Measurements from ENCODE around the gene LPCAT4.

LPCAT4 gene

DNA sequence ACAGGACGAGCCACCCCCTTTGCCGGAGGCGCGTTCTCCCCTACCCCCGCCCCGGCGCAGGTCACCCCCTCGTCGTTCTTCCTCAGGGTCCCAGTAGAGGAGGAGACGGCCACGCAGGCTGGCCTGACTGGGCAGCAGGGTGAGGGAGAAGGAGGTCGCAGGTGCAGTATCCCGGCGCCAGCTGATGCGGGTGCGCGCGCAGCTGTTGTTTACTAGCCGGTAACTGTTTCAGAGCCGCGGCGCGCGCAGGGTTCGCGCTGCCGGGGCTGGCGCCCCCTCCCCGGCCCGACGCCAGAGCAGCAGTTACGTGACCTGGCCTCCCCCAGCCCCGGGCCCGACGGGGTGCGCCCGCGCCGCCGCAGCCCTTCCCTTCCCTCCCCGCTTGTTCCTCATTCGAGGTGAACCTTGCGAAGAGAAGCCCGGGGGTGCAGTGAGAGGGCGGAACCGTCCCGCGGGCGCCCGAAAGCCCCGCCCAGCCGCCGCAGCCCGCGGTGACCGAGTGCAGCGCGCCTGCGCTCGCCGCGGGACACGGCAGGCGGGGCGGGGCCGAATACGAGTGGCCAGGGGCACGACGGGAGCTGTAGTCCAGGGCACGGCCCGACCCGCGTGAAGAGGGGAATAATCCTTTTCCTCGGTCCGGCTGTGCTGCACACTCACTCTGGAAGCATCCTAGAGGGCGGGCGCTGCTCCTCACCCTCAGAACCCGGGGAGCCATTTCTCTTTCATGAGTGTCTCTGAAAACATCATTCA lies 29.3 kb downstream of the LPCAT4 start, which contains the start of gene SLC12A6:
TSS of gene SLC12A6 (minus strand) at position 225 of the 750 bp plus-strand sequence. CDS start 1,101 bp downstream, outside the sequence.
- peak; percentile 96 for DNase-seq
- TF ChIP-seq, protein P1, sequence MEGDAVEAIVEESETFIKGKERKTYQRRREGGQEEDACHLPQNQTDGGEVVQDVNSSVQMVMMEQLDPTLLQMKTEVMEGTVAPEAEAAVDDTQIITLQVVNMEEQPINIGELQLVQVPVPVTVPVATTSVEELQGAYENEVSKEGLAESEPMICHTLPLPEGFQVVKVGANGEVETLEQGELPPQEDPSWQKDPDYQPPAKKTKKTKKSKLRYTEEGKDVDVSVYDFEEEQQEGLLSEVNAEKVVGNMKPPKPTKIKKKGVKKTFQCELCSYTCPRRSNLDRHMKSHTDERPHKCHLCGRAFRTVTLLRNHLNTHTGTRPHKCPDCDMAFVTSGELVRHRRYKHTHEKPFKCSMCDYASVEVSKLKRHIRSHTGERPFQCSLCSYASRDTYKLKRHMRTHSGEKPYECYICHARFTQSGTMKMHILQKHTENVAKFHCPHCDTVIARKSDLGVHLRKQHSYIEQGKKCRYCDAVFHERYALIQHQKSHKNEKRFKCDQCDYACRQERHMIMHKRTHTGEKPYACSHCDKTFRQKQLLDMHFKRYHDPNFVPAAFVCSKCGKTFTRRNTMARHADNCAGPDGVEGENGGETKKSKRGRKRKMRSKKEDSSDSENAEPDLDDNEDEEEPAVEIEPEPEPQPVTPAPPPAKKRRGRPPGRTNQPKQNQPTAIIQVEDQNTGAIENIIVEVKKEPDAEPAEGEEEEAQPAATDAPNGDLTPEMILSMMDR (IDR thresholded peaks at IDR 0.05; ENCODE audit: low read depth, low read length), result no peak
- H3K36me3 ChIP-seq, result peaks cover 11% of the 10 kb centered on the region
- H3K4me1 ChIP-seq, result no peaks in the 10 kb centered on the region
- no peaks in the 10 kb centered on the region for H3K27me3 ChIP-seq
- H3K4me3 ChIP-seq (ENCODE audit: low read depth, low read length), result peak within 1 kb of the TSS; percentile 83
- H3K9me3 ChIP-seq, result no peaks in the 10 kb centered on the region

DNA sequence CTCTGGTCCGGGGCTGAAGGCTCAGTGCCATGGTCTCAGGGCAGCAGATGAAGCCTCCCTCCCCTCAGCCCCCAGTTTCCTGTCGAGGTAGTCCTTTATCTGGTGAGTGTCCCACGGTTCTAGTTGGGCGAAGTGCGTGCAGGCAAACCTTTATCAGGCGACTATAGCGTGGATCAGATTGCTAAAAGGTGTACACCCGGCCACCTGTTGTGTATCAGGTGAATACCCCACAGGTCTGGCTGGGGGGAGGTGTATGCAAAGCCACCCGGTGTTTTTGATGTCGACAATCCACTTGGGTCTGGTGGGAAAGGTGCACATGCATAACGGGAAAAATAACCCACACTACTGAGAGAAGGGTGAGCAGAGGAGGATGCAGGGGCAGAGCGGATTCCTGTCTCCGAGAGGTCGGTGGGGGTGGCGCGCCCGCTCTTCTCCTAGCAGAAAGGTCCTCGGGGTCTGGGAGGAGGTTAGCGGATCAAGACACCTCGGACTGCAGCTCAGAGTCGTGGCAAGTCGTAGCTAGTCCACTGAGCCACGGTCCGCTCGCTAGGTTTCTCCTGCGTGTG lies 29.9 kb downstream of the LPCAT4 start:
- Histone ChIP-seq H3K36me3 (peaks cover 11% of the 10 kb centered on the region), H3K4me1 (no peaks in the 10 kb centered on the region), H3K4me3 (ENCODE audit: low read depth, low read length) (peak overlapping the region; percentile 83), H3K9me3 (no peaks in the 10 kb centered on the region), H3K27me3 (no peaks in the 10 kb centered on the region)
- no peak for DNase-seq
- TF ChIP-seq, protein P1 (IDR thresholded peaks at IDR 0.05; ENCODE audit: low read depth, low read length), result no peak

DNA sequence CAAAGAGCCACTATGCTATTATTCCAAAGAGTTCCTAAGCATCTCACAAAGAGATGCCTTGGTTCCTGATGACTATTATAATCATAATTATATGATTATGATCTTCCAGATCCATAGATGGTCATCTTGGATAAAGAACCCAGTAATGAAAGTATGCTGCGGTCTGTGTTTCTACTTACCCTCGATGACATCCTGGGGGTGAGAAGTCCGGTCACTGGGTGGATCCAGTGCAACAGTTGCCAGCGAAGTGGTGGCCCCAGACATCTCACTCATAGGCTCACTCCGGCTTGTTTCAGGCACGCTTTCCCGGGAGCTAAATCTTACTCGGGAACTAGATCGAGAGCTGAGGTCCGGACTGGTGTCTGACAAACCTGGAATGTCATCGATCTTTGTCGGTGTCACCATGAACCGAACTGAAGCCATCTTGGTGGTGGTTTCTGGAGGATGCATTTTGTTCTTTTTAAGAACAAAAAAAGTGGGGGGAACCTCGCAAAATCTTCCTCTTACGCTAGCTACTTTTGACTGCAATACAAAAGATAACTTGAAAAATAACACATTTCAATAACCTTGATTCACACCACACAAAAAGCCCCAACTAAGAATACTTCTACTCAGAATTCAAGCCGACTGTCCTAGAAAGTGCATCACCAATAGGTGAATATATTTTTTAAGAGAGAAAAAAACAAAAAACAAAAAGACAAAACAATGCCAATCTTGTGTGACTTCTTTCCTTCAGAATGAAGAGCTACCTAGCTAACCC lies 30.6 kb downstream of the LPCAT4 start:
- DNase-seq, result no peak
- H3K4me1 ChIP-seq, result no peaks in the 10 kb centered on the region
- H3K4me3 ChIP-seq (ENCODE audit: low read depth, low read length), result peak overlapping the region; percentile 83
- no peaks in the 10 kb centered on the region for H3K9me3 ChIP-seq
- H3K36me3 ChIP-seq, result peaks cover 5% of the 10 kb centered on the region
- TF ChIP-seq, protein P1 (IDR thresholded peaks at IDR 0.05; ENCODE audit: low read depth, low read length), result no peak
- H3K27me3 ChIP-seq, result no peaks in the 10 kb centered on the region

DNA sequence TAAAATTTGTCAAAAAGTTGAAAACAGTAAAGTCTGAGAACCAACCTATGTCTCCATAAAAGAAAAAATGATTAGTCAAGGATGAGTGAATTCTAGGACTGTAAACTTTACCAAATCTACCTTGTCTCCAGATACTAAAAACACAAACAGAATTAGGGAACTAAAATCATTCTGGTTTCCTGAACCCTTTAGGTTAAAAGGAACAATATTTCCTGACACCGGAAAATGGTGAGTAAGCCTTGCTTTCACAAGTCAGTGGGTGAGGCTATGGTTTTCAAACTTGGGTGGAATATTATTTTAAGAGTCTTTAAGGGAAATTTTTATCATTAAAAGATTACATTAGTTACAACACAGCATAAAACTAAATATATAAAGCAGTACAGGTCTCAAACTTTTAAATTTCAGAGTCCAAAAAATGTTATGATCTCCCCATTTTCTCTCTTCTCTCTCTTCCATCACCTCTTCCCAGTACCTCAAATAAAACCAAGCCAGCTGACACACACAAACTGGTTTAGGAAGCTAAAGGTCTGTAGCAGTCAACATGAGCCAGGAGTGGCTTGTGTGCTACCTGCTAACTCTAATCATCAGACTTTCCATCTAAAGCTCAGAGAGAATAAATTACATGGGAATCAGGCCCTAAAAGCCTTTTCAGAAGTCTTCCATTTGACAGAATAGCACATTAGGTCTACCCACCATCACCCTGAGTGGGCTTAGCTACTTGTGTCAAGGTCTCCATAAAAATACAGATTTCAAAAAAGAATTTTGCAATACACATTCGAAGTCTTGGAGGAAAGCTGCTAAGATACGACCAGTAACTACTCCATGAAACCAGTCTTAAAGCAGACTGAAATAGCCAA lies 31.6 kb downstream of the LPCAT4 start:
- TF ChIP-seq, protein P1 (IDR thresholded peaks at IDR 0.05; ENCODE audit: low read depth, low read length), result no peak
- no peak for DNase-seq
- no peak overlapping the region for H3K4me3 ChIP-seq (ENCODE audit: low read depth, low read length)

DNA sequence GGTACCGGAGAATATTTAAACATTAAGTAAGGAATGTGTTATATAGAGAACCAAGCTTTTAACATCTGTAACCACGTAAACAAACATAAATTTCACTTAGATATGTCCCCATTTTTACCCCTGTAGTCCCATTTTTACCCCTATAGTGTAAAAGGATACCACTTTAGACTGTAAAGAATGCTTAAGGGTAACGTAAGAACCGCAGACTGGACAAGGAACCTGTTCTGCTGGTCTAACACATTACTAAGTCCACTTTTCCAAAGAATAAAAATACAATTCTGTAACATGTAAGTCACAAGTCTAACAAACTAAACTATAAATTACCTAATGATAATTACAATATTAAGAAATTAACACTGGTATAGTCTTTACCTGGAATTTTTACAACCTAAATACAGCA lies 32.3 kb downstream of the LPCAT4 start:
- Histone ChIP-seq H3K4me3 (ENCODE audit: low read depth, low read length) (no peak overlapping the region), H3K9me3 (no peaks in the 10 kb centered on the region), H3K4me1 (no peaks in the 10 kb centered on the region), H3K27me3 (no peaks in the 10 kb centered on the region), H3K36me3 (no peaks in the 10 kb centered on the region; the same call in none of the 2 replicates)
- no peak for DNase-seq
- TF ChIP-seq, protein P1 (IDR thresholded peaks at IDR 0.05; ENCODE audit: low read depth, low read length), result no peak

More for the DNA sequence above, 31.6 kb downstream of the LPCAT4 start:
- Histone ChIP-seq H3K36me3 (no peaks in the 10 kb centered on the region; the same call in none of the 2 replicates), H3K27me3 (no peaks in the 10 kb centered on the region), H3K4me1 (no peaks in the 10 kb centered on the region), H3K9me3 (no peaks in the 10 kb centered on the region)

Measured in BE2C (cell line).